Tibial nerve (tissue), 4 donors: ENCODE data around the gene ATP6V0D1.

Source experiments
- EP300 ChIP-seq, 2 donors: sonication (generic); formaldehyde crosslinking; IDR thresholded peaks; one replicate each; pipeline ENCODE4 v1.6.1; 2017; ENCODE audit warnings: antibody characterized with exemption in 2 of 2, mild to moderate bottlenecking in 1 of 2
- POLR2A ChIP-seq, 2 donors: fragments of 450-650 bp; IDR thresholded peaks; one replicate each; pipeline ENCODE4 v1.6.1; 2017; ENCODE audit warnings: antibody characterized with exemption in 2 of 2, mild to moderate bottlenecking in 2 of 2, moderate library complexity in 2 of 2
- TF ChIP-seq, protein P1 (sequence below), 5 experiments: fragments of 200-600 bp in 3 of 5; fragments of 450-650 bp in 2 of 5; sonication (generic) in 3 of 5; IDR thresholded peaks; one replicate each; pipeline ENCODE4 v1.5.1; 2016 to 2019; ENCODE audit warnings: antibody characterized with exemption in 5 of 5, mild to moderate bottlenecking in 3 of 5, moderate library complexity in 2 of 5

DNA sequence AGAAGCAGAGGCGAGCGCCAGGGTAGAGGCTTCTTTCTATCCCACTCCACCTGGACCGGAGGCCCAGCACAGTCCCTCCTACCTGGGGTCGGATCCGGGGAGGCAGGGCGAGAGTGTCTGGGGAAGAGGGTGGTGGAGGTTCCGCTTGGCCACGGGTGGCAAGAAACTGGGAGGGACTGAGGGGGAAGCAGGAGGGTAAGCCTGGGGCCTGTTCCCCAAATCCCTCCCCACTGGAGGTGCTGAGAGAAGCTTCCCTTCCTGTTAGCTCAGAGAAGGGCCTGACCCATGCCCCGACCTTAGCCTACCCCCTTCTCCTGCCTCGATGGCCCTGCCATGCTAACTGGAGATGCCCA, 85.9 kb downstream of the ATP6V0D1 start:
- TF ChIP-seq, protein P1, sequence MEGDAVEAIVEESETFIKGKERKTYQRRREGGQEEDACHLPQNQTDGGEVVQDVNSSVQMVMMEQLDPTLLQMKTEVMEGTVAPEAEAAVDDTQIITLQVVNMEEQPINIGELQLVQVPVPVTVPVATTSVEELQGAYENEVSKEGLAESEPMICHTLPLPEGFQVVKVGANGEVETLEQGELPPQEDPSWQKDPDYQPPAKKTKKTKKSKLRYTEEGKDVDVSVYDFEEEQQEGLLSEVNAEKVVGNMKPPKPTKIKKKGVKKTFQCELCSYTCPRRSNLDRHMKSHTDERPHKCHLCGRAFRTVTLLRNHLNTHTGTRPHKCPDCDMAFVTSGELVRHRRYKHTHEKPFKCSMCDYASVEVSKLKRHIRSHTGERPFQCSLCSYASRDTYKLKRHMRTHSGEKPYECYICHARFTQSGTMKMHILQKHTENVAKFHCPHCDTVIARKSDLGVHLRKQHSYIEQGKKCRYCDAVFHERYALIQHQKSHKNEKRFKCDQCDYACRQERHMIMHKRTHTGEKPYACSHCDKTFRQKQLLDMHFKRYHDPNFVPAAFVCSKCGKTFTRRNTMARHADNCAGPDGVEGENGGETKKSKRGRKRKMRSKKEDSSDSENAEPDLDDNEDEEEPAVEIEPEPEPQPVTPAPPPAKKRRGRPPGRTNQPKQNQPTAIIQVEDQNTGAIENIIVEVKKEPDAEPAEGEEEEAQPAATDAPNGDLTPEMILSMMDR (IDR thresholded peaks at IDR 0.05) = no peak
- TF ChIP-seq POLR2A (IDR thresholded peaks at IDR 0.05) (no peak), EP300 (IDR thresholded peaks at IDR 0.05) (no peak)
